CD14-positive monocyte (primary cell): Measurements from ENCODE around the gene GRIN2C. TPM values are rescaled to one million over a fixed set of nuclear protein-coding genes. Genes with fewer than 3 reads are reported as not detected.

Experiments used
- DNase-seq, 3 donors: peaks; one replicate each; pipeline ENCODE4 v3.0.0-alpha.2; 2011 to 2022
- H2AFZ ChIP-seq: 2 replicates; pipeline ENCODE4 v1.6.0; 2012; ENCODE audit warnings: mild to moderate bottlenecking, low read depth, low read length, inconsistent platforms; ENCODE audit not compliant: insufficient read depth, poor library complexity, severe bottlenecking
- H3K27ac ChIP-seq, 2 donors: 1 replicate in 1 of 2; 2 replicates in 1 of 2; pipeline ENCODE4 v1.5.1; 2012 to 2013; ENCODE audit warnings: low read length in 2 of 2, control low read depth in 1 of 2, inconsistent platforms in 1 of 2, low read depth in 1 of 2, mild to moderate bottlenecking in 1 of 2
- H3K27me3 ChIP-seq, 2 donors: one replicate each; pipeline versions ENCODE4 v1.6.0 to v1.6.1; 2011 to 2013; ENCODE audit warnings: low read length in 2 of 2; ENCODE audit not compliant: control insufficient read depth in 2 of 2, insufficient read depth in 2 of 2
- H3K36me3 ChIP-seq, 2 donors: replicated peaks in 1 of 2; 1 replicate in 1 of 2; 2 replicates in 1 of 2; pipeline versions ENCODE4 v1.5.1 to v1.6.1; 2012 to 2013; ENCODE audit warnings: low read length in 2 of 2, control low read depth in 1 of 2, inconsistent platforms in 1 of 2, mild to moderate bottlenecking in 1 of 2; ENCODE audit not compliant: insufficient read depth in 2 of 2, control insufficient read depth in 1 of 2
- H3K4me1 ChIP-seq, 2 donors: 1 replicate in 1 of 2; 2 replicates in 1 of 2; pipeline versions ENCODE4 v1.5.1 to v1.6.1; 2012 to 2013; ENCODE audit warnings: low read length in 2 of 2, control low read depth in 1 of 2, inconsistent platforms in 1 of 2, mild to moderate bottlenecking in 1 of 2, moderate library complexity in 1 of 2; ENCODE audit not compliant: insufficient read depth in 2 of 2, control insufficient read depth in 1 of 2
- H3K4me2 ChIP-seq: replicated peaks from 2 replicates; pipeline ENCODE3; 2012; ENCODE audit warnings: low read length, moderate library complexity, mild to moderate bottlenecking; ENCODE audit not compliant: poor library complexity, severe bottlenecking; ENCODE audit errors: extremely low read depth
- H3K4me3 ChIP-seq, 3 experiments: fragments of 200-600 bp in 1 of 3; sonication (generic) in 1 of 3; replicated peaks in 1 of 3; 1 replicate in 2 of 3; 2 replicates in 1 of 3; pipeline ENCODE4 v1.5.1; 2011 to 2013; ENCODE audit warnings: low read length in 3 of 3, mild to moderate bottlenecking in 3 of 3, control low read depth in 2 of 3, low read depth in 2 of 3, inconsistent platforms in 1 of 3, moderate library complexity in 1 of 3
- H3K79me2 ChIP-seq: 2 replicates; pipeline ENCODE4 v1.6.0; 2012; ENCODE audit warnings: mild to moderate bottlenecking, control low read depth, inconsistent platforms, low read length, moderate library complexity; ENCODE audit not compliant: insufficient read depth
- H3K9ac ChIP-seq: 2 replicates; pipeline ENCODE4 v1.6.0; 2017; ENCODE audit warnings: low read length, mild to moderate bottlenecking; ENCODE audit not compliant: insufficient read depth, poor library complexity, severe bottlenecking
- H3K9me3 ChIP-seq, 2 donors: replicated peaks in 1 of 2; 1 replicate in 1 of 2; 2 replicates in 1 of 2; pipeline versions ENCODE4 v1.5.1 to v1.6.1; 2012 to 2013; ENCODE audit warnings: low read length in 2 of 2, control low read depth in 1 of 2; ENCODE audit not compliant: control insufficient read depth in 1 of 2, insufficient read depth in 1 of 2
- H4K20me1 ChIP-seq: 2 replicates; pipeline ENCODE4 v1.6.0; 2012; ENCODE audit warnings: mild to moderate bottlenecking, low read length, control low read depth, moderate library complexity; ENCODE audit not compliant: insufficient read depth
- H3K27ac Mint-ChIP-seq, 7 donors: one replicate each; pipeline ENCODE4 v1.8.0; 2020; ENCODE audit warnings: mild to moderate bottlenecking in 7 of 7, mixed read lengths in 7 of 7, moderate library complexity in 6 of 7, inconsistent platforms in 2 of 7
- H3K27me3 Mint-ChIP-seq, 3 donors: one replicate each; pipeline ENCODE4 v1.8.0; 2021 to 2022; ENCODE audit warnings: low read depth in 3 of 3, mild to moderate bottlenecking in 3 of 3, mixed read lengths in 3 of 3, moderate library complexity in 3 of 3, inconsistent platforms in 1 of 3
- H3K36me3 Mint-ChIP-seq, 2 donors: one replicate each; pipeline ENCODE4 v1.8.0; 2020; ENCODE audit warnings: mixed read lengths in 2 of 2, inconsistent platforms in 1 of 2, mild to moderate bottlenecking in 1 of 2
- H3K4me1 Mint-ChIP-seq: one replicate; pipeline ENCODE4 v1.8.0; 2020; ENCODE audit warnings: mild to moderate bottlenecking, mixed read lengths
- H3K4me3 Mint-ChIP-seq, 2 donors: one replicate each; pipeline ENCODE4 v1.8.0; 2020; ENCODE audit warnings: mild to moderate bottlenecking in 2 of 2, mixed read lengths in 2 of 2, moderate library complexity in 1 of 2
- H3K9me3 Mint-ChIP-seq, 7 donors: one replicate each; pipeline ENCODE4 v1.8.0; 2020 to 2022; ENCODE audit warnings: mixed read lengths in 7 of 7, mild to moderate bottlenecking in 6 of 7, moderate library complexity in 6 of 7, inconsistent platforms in 2 of 7
- CTCF ChIP-seq: fragments of 200-600 bp; IDR thresholded peaks from one replicate; pipeline ENCODE4 v1.8.0; 2022; ENCODE audit warnings: antibody characterized with exemption, mild to moderate bottlenecking
- WGBS: methylation state at CpG from one replicate; pipeline ENCODE4 v1.1.5; 2013; ENCODE audit warnings: missing lambda C conversion rate; ENCODE audit not compliant: insufficient coverage; 5-methylcytosine and 5-hydroxymethylcytosine counted together
- intact Hi-C, 2 donors: fragments of 100-400 bp; cut with micrococcal nuclease; formaldehyde crosslinking; loops; one replicate each; pipeline versions ENCODE4 v1.15.0 to v1.15.1; 2023
- polyA plus RNA-seq, 3 donors: library from polyadenylated mRNA; depleted of rRNA in 1 of 3; unstranded in 2 of 3; stranded (reverse) in 1 of 3; fragments of 300-500 nt in 2 of 3; fragments of >200 nt in 1 of 3; fragmentation: Illumina TruSeq in 2 of 3; gene quantifications; 1 replicate in 2 of 3; 2 replicates in 1 of 3; pipeline ENCODE4 v1.2.3, GENCODE V29; 2012 to 2021

The GRIN2C gene
- polyA plus RNA-seq, 3 donors: 0.04 TPM; not detected in 2

GRCh38 chr17:74877592-74878548 is 18.2 kb upstream of the GRIN2C start:
- no peaks in the 10 kb centered on the region for H3K27me3 ChIP-seq
- H3K79me2 ChIP-seq: no peaks in the 10 kb centered on the region
- no peak overlapping the region for H3K4me3 ChIP-seq
- H3K9me3 ChIP-seq: no peaks in the 10 kb centered on the region
- H2AFZ ChIP-seq: no peak overlapping the region
- intact Hi-C loops: loop anchor here in 1 of 2 donors (10.0 kb wide), 1 partner anchor 787 kb away; the partner anchor contains the start of genes RECQL5 and SAP30BP
- no peaks in the 10 kb centered on the region for H4K20me1 ChIP-seq
- H3K9ac ChIP-seq: no peak overlapping the region
- no peaks in the 10 kb centered on the region for H3K36me3 ChIP-seq
- Mint-ChIP-seq H3K27ac (no peak overlapping the region), H3K4me3 (no peak overlapping the region), H3K9me3 (no peaks in the 10 kb centered on the region), H3K4me1 (peaks cover 22% of the 10 kb centered on the region), H3K36me3 (no peaks in the 10 kb centered on the region), H3K27me3 (peaks cover 0 to 10% (median 7%) of the 10 kb centered on the region in 3 donors)
- H3K4me2 ChIP-seq: no peak overlapping the region
- 82% methylated on average over 15 of the region's 19 CpGs for WGBS
- no peak for DNase-seq
- peaks cover 22 to 24% of the 10 kb centered on the region in 2 donors for H3K4me1 ChIP-seq
- TF ChIP-seq CTCF: no peak
- no peak overlapping the region for H3K27ac ChIP-seq

GRCh38 chr17:74875977-74876593 is 16.4 kb upstream of the GRIN2C start:
- Mint-ChIP-seq H3K4me3 (no peak overlapping the region), H3K36me3 (peaks cover 0 to under 1% of the 10 kb centered on the region in 2 donors), H3K27me3 (peaks cover 2 to 14% (median 4%) of the 10 kb centered on the region in 3 donors), H3K4me1 (peaks cover 24% of the 10 kb centered on the region), H3K27ac (no peak overlapping the region), H3K9me3 (no peaks in the 10 kb centered on the region)
- Histone ChIP-seq H3K9ac (no peak overlapping the region), H3K79me2 (no peaks in the 10 kb centered on the region), H3K4me2 (no peak overlapping the region), H3K4me1 (peaks cover 24 to 28% of the 10 kb centered on the region in 2 donors), H3K27me3 (no peaks in the 10 kb centered on the region), H4K20me1 (no peaks in the 10 kb centered on the region), H3K9me3 (no peaks in the 10 kb centered on the region), H2AFZ (no peak overlapping the region), H3K4me3 (no peak overlapping the region), H3K27ac (no peak overlapping the region), H3K36me3 (no peaks in the 10 kb centered on the region)
- 91% methylated on average over 5 of the region's 6 CpGs for WGBS
- intact Hi-C loops: loop anchor here in 1 of 2 donors (10.0 kb wide), 1 partner anchor 789 kb away; the partner anchor contains the start of genes RECQL5 and SAP30BP
- no peak for TF ChIP-seq CTCF
- DNase-seq: no peak
